HL-60 (cell line): ENCODE data around the gene DPT.

Experiments used
- DNase-seq, 2 experiments: peaks; one replicate each; pipeline ENCODE4 v3.0.0-alpha.2; 2010 to 2020; ENCODE audit warnings: low read depth in 1 of 2, low spot score in 1 of 2
- H3K27ac ChIP-seq: fragments of 250-450 bp; sonication (Bioruptor Pico); replicated peaks from 2 replicates; pipeline ENCODE4 v1.5.1; 2020; ENCODE audit warnings: mild to moderate bottlenecking, moderate library complexity
- H3K27me3 ChIP-seq: fragments of 250-450 bp; sonication (Bioruptor Pico); 2 replicates; pipeline ENCODE4 v1.5.1; 2021; ENCODE audit warnings: mild to moderate bottlenecking, moderate library complexity; ENCODE audit not compliant: insufficient read depth, poor library complexity, severe bottlenecking
- H3K4me3 ChIP-seq: replicated peaks from 2 replicates; pipeline ENCODE4 v1.5.1; 2011; ENCODE audit warnings: mild to moderate bottlenecking, control low read depth, low read length; ENCODE audit not compliant: insufficient read depth
- GABPA ChIP-seq: IDR thresholded peaks from 2 replicates; pipeline ENCODE4 v1.6.1; 2012; ENCODE audit warnings: low read depth
- POLR2AphosphoS5 ChIP-seq: IDR thresholded peaks from 2 replicates; pipeline ENCODE4 v1.6.1; 2012; ENCODE audit warnings: low read depth
- SPI1 ChIP-seq: IDR thresholded peaks from 2 replicates; pipeline ENCODE4 v1.6.1; 2012; ENCODE audit warnings: low read depth, mild to moderate bottlenecking, borderline replicate concordance
- TF ChIP-seq, protein P1 (sequence below): IDR thresholded peaks from 2 replicates; pipeline ENCODE4 v1.6.1; 2012; ENCODE audit warnings: low read depth; ENCODE audit not compliant: insufficient replicate concordance
- TF ChIP-seq, protein P2 (sequence below): IDR thresholded peaks from one replicate; pipeline ENCODE4 v1.5.1; 2011; ENCODE audit warnings: low read length, control low read depth, inconsistent platforms; ENCODE audit not compliant: insufficient read depth

DPT gene

DNA sequence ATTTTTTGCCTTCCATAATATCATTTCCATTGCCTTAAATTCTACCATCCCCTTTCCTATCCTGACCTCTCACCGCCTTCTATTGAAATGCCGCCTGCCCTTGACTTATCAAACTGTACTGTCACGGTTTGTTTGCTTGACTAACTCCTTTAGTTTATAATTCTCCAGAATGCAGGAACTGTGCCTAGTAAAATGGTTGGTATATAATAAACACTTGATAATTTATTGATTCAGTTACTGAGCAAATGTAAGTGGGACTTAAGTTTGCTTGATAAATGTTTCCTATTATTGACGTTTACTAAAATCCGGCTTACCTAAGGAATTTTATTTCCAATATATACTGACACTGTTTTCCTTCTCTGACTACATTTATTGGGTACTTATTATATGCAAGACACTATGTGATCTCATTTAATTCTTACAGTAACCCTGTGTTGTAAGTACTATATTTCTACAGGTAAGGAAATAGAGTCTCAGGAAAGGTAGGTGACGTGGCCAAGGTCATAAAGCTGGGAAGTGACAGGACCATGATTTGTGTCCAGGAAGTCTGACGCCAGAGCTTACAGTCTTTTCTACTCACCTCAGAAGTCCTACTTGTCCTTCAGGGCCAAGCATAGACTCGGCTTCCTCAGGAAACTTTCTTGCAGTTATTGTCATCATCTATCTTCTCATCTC, 35.7 kb downstream of the DPT start:
- no peaks in the 10 kb centered on the region for H3K27me3 ChIP-seq
- H3K27ac ChIP-seq, result no peak overlapping the region
- TF ChIP-seq, protein P1, sequence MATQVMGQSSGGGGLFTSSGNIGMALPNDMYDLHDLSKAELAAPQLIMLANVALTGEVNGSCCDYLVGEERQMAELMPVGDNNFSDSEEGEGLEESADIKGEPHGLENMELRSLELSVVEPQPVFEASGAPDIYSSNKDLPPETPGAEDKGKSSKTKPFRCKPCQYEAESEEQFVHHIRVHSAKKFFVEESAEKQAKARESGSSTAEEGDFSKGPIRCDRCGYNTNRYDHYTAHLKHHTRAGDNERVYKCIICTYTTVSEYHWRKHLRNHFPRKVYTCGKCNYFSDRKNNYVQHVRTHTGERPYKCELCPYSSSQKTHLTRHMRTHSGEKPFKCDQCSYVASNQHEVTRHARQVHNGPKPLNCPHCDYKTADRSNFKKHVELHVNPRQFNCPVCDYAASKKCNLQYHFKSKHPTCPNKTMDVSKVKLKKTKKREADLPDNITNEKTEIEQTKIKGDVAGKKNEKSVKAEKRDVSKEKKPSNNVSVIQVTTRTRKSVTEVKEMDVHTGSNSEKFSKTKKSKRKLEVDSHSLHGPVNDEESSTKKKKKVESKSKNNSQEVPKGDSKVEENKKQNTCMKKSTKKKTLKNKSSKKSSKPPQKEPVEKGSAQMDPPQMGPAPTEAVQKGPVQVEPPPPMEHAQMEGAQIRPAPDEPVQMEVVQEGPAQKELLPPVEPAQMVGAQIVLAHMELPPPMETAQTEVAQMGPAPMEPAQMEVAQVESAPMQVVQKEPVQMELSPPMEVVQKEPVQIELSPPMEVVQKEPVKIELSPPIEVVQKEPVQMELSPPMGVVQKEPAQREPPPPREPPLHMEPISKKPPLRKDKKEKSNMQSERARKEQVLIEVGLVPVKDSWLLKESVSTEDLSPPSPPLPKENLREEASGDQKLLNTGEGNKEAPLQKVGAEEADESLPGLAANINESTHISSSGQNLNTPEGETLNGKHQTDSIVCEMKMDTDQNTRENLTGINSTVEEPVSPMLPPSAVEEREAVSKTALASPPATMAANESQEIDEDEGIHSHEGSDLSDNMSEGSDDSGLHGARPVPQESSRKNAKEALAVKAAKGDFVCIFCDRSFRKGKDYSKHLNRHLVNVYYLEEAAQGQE, result no peak
- TF ChIP-seq, protein P2, sequence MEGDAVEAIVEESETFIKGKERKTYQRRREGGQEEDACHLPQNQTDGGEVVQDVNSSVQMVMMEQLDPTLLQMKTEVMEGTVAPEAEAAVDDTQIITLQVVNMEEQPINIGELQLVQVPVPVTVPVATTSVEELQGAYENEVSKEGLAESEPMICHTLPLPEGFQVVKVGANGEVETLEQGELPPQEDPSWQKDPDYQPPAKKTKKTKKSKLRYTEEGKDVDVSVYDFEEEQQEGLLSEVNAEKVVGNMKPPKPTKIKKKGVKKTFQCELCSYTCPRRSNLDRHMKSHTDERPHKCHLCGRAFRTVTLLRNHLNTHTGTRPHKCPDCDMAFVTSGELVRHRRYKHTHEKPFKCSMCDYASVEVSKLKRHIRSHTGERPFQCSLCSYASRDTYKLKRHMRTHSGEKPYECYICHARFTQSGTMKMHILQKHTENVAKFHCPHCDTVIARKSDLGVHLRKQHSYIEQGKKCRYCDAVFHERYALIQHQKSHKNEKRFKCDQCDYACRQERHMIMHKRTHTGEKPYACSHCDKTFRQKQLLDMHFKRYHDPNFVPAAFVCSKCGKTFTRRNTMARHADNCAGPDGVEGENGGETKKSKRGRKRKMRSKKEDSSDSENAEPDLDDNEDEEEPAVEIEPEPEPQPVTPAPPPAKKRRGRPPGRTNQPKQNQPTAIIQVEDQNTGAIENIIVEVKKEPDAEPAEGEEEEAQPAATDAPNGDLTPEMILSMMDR, result no peak
- no peak for TF ChIP-seq GABPA
- no peak for TF ChIP-seq POLR2AphosphoS5
- TF ChIP-seq SPI1, result no peak
- H3K4me3 ChIP-seq, result no peak overlapping the region
- DNase-seq, result no peak

DNA sequence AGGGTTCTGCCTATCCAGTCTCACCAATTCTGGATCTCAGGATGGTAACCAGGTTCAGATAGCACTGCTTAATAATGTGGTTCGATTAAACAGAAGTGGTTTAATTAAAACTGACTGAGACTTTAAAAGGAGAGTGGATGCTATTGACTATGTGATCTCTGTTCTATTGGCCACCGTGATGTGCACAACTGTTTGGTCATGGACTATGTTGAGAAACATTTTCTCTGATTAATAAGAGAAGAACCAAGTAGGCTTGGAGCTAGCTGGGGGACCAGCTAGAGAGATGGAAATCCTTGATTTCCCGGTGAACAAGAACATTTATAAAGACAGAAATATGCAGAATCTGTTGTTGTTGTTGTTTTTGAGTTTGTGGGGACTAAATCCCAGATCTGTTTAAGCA, 36.5 kb downstream of the DPT start:
- H3K27ac ChIP-seq, result no peak overlapping the region
- TF ChIP-seq, protein P1, result no peak
- TF ChIP-seq GABPA (no peak), POLR2AphosphoS5 (no peak), SPI1 (no peak)
- TF ChIP-seq, protein P2, result no peak
- H3K4me3 ChIP-seq, result no peak overlapping the region
- no peaks in the 10 kb centered on the region for H3K27me3 ChIP-seq
- no peak for DNase-seq

DNA sequence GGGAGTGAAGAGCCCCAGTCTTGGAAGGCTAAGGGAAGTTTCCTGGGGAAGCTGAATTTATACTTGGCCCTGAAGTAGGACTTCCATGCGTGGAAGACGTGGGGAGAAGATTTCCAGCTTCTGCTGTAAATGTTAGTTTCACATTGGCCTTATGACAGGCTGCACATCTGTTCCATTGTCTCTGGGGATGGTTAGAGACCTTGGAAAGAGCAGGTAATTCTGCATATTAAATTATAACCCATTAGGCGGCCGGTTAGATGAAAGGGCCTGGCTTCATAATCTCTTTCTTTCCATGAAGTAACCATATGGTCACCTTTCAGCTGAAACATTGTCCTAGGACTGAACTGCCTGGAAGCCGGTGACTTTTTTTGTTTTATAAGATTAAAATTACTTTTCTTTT, 37.5 kb downstream of the DPT start:
- TF ChIP-seq GABPA, result no peak
- TF ChIP-seq, protein P1, result no peak
- TF ChIP-seq, protein P2, result no peak
- TF ChIP-seq POLR2AphosphoS5, result no peak
- TF ChIP-seq SPI1, result no peak
- DNase-seq, result no peak
- Histone ChIP-seq H3K27me3 (peaks cover 3% of the 10 kb centered on the region), H3K27ac (no peak overlapping the region), H3K4me3 (no peak overlapping the region)
